ENCODE measurements around the gene SNTG2.

DNA sequence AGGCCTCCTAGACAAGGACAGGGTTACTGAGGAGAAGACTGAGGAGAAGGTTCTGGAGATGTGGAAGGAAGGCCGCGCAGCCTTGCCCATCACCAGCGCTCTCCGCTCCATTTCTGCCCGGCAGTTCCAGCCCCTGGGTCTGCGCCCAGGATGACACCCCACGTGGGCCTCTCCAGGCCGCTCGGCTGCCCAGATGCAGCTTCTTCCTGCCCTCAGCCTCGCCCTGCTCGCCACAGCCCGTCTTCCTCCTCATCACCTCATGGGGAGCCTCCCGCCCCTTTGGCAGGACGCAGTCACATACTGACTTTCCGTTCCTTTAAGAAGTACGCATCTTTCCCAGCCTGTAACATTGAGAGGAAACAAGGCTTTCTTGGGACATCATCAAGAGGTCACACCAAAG lies 37.1 kb downstream of the SNTG2 start:
- TF ChIP-seq, protein P1, sequence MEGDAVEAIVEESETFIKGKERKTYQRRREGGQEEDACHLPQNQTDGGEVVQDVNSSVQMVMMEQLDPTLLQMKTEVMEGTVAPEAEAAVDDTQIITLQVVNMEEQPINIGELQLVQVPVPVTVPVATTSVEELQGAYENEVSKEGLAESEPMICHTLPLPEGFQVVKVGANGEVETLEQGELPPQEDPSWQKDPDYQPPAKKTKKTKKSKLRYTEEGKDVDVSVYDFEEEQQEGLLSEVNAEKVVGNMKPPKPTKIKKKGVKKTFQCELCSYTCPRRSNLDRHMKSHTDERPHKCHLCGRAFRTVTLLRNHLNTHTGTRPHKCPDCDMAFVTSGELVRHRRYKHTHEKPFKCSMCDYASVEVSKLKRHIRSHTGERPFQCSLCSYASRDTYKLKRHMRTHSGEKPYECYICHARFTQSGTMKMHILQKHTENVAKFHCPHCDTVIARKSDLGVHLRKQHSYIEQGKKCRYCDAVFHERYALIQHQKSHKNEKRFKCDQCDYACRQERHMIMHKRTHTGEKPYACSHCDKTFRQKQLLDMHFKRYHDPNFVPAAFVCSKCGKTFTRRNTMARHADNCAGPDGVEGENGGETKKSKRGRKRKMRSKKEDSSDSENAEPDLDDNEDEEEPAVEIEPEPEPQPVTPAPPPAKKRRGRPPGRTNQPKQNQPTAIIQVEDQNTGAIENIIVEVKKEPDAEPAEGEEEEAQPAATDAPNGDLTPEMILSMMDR (IDR thresholded peaks at IDR 0.05): no peak
- TF ChIP-seq POLR2AphosphoS5 (IDR thresholded peaks at IDR 0.05) (no peak), POLR2A (IDR thresholded peaks at IDR 0.05; ENCODE audit: low read depth) (no peak)

All from esophagus muscularis mucosa (tissue), 3 donors.